ENCODE data around the gene CITED2. TPM values are rescaled to one million over a fixed set of nuclear protein-coding genes. Genes with fewer than 3 reads are reported as not detected.

CITED2 gene
- total RNA-seq, 1 experiment from 2014 or later: 365 TPM

GRCh38 chr6:139370283-139370998, 4.0 kb downstream of the CITED2 start:
- H3K36me3 ChIP-seq (ENCODE audit: insufficient read depth, low read length, poor library complexity, severe bottlenecking): peaks cover 44% of the 10 kb centered on the region
- BruUV-seq (replicated peaks): TSS peak; percentile 37
- peak overlapping the region; percentile 87 for H3K4me3 ChIP-seq (ENCODE audit: low read depth, low read length, poor library complexity, severe bottlenecking)
- peak overlapping the region; percentile 96 for H3K27ac ChIP-seq (ENCODE audit: low read depth, low read length, poor library complexity, severe bottlenecking)
- no peak for TF ChIP-seq EZH2 (IDR thresholded peaks at IDR 0.05; ENCODE audit: borderline replicate concordance, low read depth, low read length, poor library complexity, severe bottlenecking)
- no peak for TF ChIP-seq CTCF (conservative IDR thresholded peaks at IDR 0.05; ENCODE audit: low read depth, low read length)
- CTCF ChIA-PET: interaction anchor here (0.6 to 1.4 kb wide), 7 partner anchors 103 to 1551 kb away, joined by 3 to 9 read pairs (median 4); no protein-coding TSS in a partner anchor
- intact Hi-C loops (cut with micrococcal nuclease; ENCODE audit: unreplicated experiment): loop anchor here (5.0 to 10.0 kb wide), 2 partner anchors 102 to 1554 kb away; no protein-coding TSS in a partner anchor
- peak; percentile 67 for DNase-seq (ENCODE audit: low spot score)
- no peaks in the 10 kb centered on the region for H3K27me3 ChIP-seq (replicated peaks; ENCODE audit: insufficient read depth, low read depth, low read length, poor library complexity)
- H3K4me1 ChIP-seq (ENCODE audit: insufficient read depth, low read length, poor library complexity, severe bottlenecking): peaks cover 37% of the 10 kb centered on the region
- no peaks in the 10 kb centered on the region for H3K9me3 ChIP-seq (ENCODE audit: low read depth, low read length, poor library complexity, severe bottlenecking)
- POLR2A ChIA-PET (ENCODE audit: low non-redundant PET): interaction anchor here (0.5 to 1.4 kb wide), 5 partner anchors 179 to 915 kb away, joined by 3 to 6 read pairs (median 4); no protein-coding TSS in a partner anchor

- no TSS peak for BruUV-seq (replicated peaks)
- H3K27ac ChIP-seq (ENCODE audit: low read depth, low read length, poor library complexity, severe bottlenecking): peak overlapping the region; percentile 96
- CTCF ChIA-PET: interaction anchor here (0.6 to 1.4 kb wide), 10 partner anchors 150 to 1552 kb away, joined by 3 to 9 read pairs (median 4); no protein-coding TSS in a partner anchor
- peaks cover 44% of the 10 kb centered on the region for H3K36me3 ChIP-seq (ENCODE audit: insufficient read depth, low read length, poor library complexity, severe bottlenecking)
- DNase-seq (ENCODE audit: low spot score): peak; percentile 86
- peaks cover 43% of the 10 kb centered on the region for H3K4me1 ChIP-seq (ENCODE audit: insufficient read depth, low read length, poor library complexity, severe bottlenecking)
- POLR2A ChIA-PET (ENCODE audit: low non-redundant PET): interaction anchor here (0.5 to 1.4 kb wide), 4 partner anchors 391 to 916 kb away, joined by 4 to 6 read pairs (median 4); no protein-coding TSS in a partner anchor
- H3K27me3 ChIP-seq (replicated peaks; ENCODE audit: insufficient read depth, low read depth, low read length, poor library complexity): no peaks in the 10 kb centered on the region
- no peaks in the 10 kb centered on the region for H3K9me3 ChIP-seq (ENCODE audit: low read depth, low read length, poor library complexity, severe bottlenecking)
- TF ChIP-seq CTCF (conservative IDR thresholded peaks at IDR 0.05; ENCODE audit: low read depth, low read length) (peak; percentile 76), EZH2 (IDR thresholded peaks at IDR 0.05; ENCODE audit: borderline replicate concordance, low read depth, low read length, poor library complexity, severe bottlenecking) (no peak)
- intact Hi-C loops (cut with micrococcal nuclease; ENCODE audit: unreplicated experiment): loop anchor here (1.0 to 10.0 kb wide), 8 partner anchors 103 to 1555 kb away; partner anchors contain the start of gene REPS1
- H3K4me3 ChIP-seq (ENCODE audit: low read depth, low read length, poor library complexity, severe bottlenecking): peak overlapping the region; percentile 87
These were observed 4.7 kb downstream of the CITED2 start for GRCh38 chr6:139369568-139370282.

- H3K4me1 ChIP-seq (ENCODE audit: insufficient read depth, low read length, poor library complexity, severe bottlenecking): peaks cover 46% of the 10 kb centered on the region
- intact Hi-C loops (cut with micrococcal nuclease; ENCODE audit: unreplicated experiment): loop anchor here (1.0 to 10.0 kb wide), 6 partner anchors 384 to 1072 kb away; partner anchors contain the start of gene REPS1
- peak overlapping the region; percentile 87 for H3K4me3 ChIP-seq (ENCODE audit: low read depth, low read length, poor library complexity, severe bottlenecking)
- DNase-seq (ENCODE audit: low spot score): peak; percentile 57
- TF ChIP-seq EZH2 (IDR thresholded peaks at IDR 0.05; ENCODE audit: borderline replicate concordance, low read depth, low read length, poor library complexity, severe bottlenecking) (no peak), CTCF (conservative IDR thresholded peaks at IDR 0.05; ENCODE audit: low read depth, low read length) (no peak)
- POLR2A ChIA-PET (ENCODE audit: low non-redundant PET): interaction anchor here (1.2 to 1.4 kb wide), 2 partner anchors 678 to 917 kb away, joined by 4 read pairs; no protein-coding TSS in a partner anchor
- peak overlapping the region; percentile 96 for H3K27ac ChIP-seq (ENCODE audit: low read depth, low read length, poor library complexity, severe bottlenecking)
- CTCF ChIA-PET: interaction anchor here (0.6 to 1.4 kb wide), 7 partner anchors 150 to 1552 kb away, joined by 3 to 9 read pairs (median 4); no protein-coding TSS in a partner anchor
- peaks cover 42% of the 10 kb centered on the region for H3K36me3 ChIP-seq (ENCODE audit: insufficient read depth, low read length, poor library complexity, severe bottlenecking)
- no peaks in the 10 kb centered on the region for H3K9me3 ChIP-seq (ENCODE audit: low read depth, low read length, poor library complexity, severe bottlenecking)
- BruUV-seq (replicated peaks): no TSS peak
- H3K27me3 ChIP-seq (replicated peaks; ENCODE audit: insufficient read depth, low read depth, low read length, poor library complexity): no peaks in the 10 kb centered on the region
These were observed 5.4 kb downstream of the CITED2 start for GRCh38 chr6:139369068-139369467.

Measured in A673 (cell line).